IPS-15b (cell line): ENCODE data around the gene SDCBP2.

ENCODE experiments used
- H3K27me3 ChIP-seq: one replicate; pipeline ENCODE4 v1.6.1; 2013; ENCODE audit warnings: low read length; ENCODE audit not compliant: control insufficient read depth, insufficient read depth
- H3K36me3 ChIP-seq: one replicate; pipeline ENCODE4 v1.6.1; 2013; ENCODE audit warnings: low read length; ENCODE audit not compliant: control insufficient read depth, insufficient read depth
- H3K4me1 ChIP-seq: one replicate; pipeline ENCODE4 v1.6.1; 2013; ENCODE audit warnings: mild to moderate bottlenecking, low read length; ENCODE audit not compliant: control insufficient read depth, insufficient read depth
- H3K4me3 ChIP-seq: one replicate; pipeline ENCODE4 v1.5.1; 2013; ENCODE audit warnings: low read depth, low read length
- H3K9ac ChIP-seq: one replicate; pipeline ENCODE4 v1.6.1; 2013; ENCODE audit warnings: low read depth, mild to moderate bottlenecking, low read length
- H3K9me3 ChIP-seq: one replicate; pipeline ENCODE4 v1.6.1; 2013; ENCODE audit warnings: mild to moderate bottlenecking, low read length; ENCODE audit not compliant: control insufficient read depth, insufficient read depth

The SDCBP2 gene

GRCh38 chr20:1307171-1307570 lies 21.8 kb downstream of the SDCBP2 start:
- Histone ChIP-seq H3K9ac (no peak overlapping the region), H3K36me3 (no peaks in the 10 kb centered on the region), H3K27me3 (peaks cover 2% of the 10 kb centered on the region)

GRCh38 chr20:1306316-1307135 lies 22.4 kb downstream of the SDCBP2 start:
- no peaks in the 10 kb centered on the region for H3K36me3 ChIP-seq
- no peaks in the 10 kb centered on the region for H3K4me1 ChIP-seq
- no peaks in the 10 kb centered on the region for H3K9me3 ChIP-seq
- H3K4me3 ChIP-seq = no peak overlapping the region
- no peaks in the 10 kb centered on the region for H3K27me3 ChIP-seq
- H3K9ac ChIP-seq = no peak overlapping the region

More at GRCh38 chr20:1307171-1307570, 21.8 kb downstream of the SDCBP2 start:
- H3K4me1 ChIP-seq = no peaks in the 10 kb centered on the region
- no peaks in the 10 kb centered on the region for H3K9me3 ChIP-seq
- no peak overlapping the region for H3K4me3 ChIP-seq

GRCh38 chr20:1305712-1306111 lies 23.2 kb downstream of the SDCBP2 start:
- Histone ChIP-seq H3K4me1 (no peaks in the 10 kb centered on the region), H3K36me3 (no peaks in the 10 kb centered on the region), H3K4me3 (no peak overlapping the region), H3K27me3 (no peaks in the 10 kb centered on the region), H3K9me3 (no peaks in the 10 kb centered on the region), H3K9ac (no peak overlapping the region)

- Histone ChIP-seq H3K27me3 (no peaks in the 10 kb centered on the region), H3K36me3 (no peaks in the 10 kb centered on the region), H3K9ac (no peak overlapping the region), H3K4me3 (no peak overlapping the region), H3K9me3 (no peaks in the 10 kb centered on the region), H3K4me1 (no peaks in the 10 kb centered on the region)
These were observed 24.0 kb downstream of the SDCBP2 start for GRCh38 chr20:1304710-1305515.

GRCh38 chr20:1302685-1303541 lies 26.0 kb downstream of the SDCBP2 start:
- Histone ChIP-seq H3K36me3 (no peaks in the 10 kb centered on the region), H3K9ac (no peak overlapping the region), H3K9me3 (no peaks in the 10 kb centered on the region), H3K4me1 (no peaks in the 10 kb centered on the region), H3K27me3 (no peaks in the 10 kb centered on the region), H3K4me3 (no peak overlapping the region)

- H3K36me3 ChIP-seq = no peaks in the 10 kb centered on the region
- H3K9me3 ChIP-seq = no peaks in the 10 kb centered on the region
- no peaks in the 10 kb centered on the region for H3K4me1 ChIP-seq
- H3K9ac ChIP-seq = no peak overlapping the region
- no peaks in the 10 kb centered on the region for H3K27me3 ChIP-seq
- no peak overlapping the region for H3K4me3 ChIP-seq
These were observed 27.9 kb downstream of the SDCBP2 start for GRCh38 chr20:1301031-1301529.

DNA sequence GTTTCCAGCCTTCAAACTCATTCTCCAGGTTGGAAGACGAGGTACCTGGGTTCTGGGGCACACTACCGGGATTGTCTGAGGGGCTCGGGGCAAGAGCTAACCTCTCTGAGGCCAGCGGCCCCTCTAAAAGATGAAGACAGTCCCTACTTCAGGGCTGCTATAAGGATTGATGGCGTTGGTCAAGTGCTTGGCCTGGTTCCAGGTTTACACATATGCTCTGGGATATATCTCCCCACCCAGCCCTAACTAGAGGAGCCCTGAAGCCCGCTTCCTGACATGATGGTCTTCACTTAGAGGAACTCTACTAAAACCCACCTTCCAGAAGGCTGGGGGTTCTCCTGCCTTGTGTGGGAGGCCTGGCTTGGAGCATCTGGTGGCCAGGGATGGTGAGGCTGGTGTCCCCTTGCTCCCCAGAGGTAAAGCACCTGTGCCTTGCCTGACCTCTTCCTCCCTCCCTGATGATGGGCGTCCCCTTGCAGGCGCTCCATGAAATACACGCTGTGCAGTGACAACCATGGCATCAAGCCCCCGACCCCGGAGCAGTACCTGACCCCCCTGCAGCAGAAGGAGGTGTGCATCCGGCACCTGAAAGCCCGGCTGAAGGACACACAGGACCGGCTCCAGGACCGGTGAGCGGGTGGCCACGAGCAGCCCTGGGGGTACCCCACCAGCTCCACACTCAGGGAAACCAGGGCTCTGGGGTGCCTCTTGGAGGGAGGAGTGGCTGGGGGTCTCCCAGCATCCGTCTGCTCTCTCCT lies 28.7 kb downstream of the SDCBP2 start:
- no peaks in the 10 kb centered on the region for H3K9me3 ChIP-seq
- H3K4me3 ChIP-seq = no peak overlapping the region
- no peaks in the 10 kb centered on the region for H3K27me3 ChIP-seq
- H3K4me1 ChIP-seq = no peaks in the 10 kb centered on the region
- no peak overlapping the region for H3K9ac ChIP-seq
- H3K36me3 ChIP-seq = no peaks in the 10 kb centered on the region

DNA sequence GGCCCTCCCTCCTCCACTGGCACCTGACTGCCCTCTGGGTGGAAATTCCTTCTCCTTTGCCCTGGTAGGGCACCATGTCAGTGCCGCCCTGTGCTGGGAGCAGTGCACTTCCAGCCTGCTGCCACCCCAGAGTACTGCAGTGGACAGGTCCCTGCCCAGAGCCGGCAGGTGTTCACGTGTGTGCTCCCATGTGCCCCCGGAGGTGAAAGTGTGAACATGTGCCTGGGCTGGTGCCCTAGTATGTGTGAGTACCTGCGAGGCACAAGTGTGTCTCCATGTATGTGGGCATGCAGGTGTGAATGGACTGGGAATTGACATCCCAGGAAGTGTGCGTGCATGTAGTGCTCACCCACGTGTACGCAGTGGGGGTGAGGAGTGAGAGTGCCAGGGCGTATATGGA lies 29.4 kb downstream of the SDCBP2 start:
- H3K27me3 ChIP-seq = no peaks in the 10 kb centered on the region
- H3K4me1 ChIP-seq = no peaks in the 10 kb centered on the region
- no peaks in the 10 kb centered on the region for H3K9me3 ChIP-seq
- H3K36me3 ChIP-seq = no peaks in the 10 kb centered on the region
- no peak overlapping the region for H3K4me3 ChIP-seq
- H3K9ac ChIP-seq = no peak overlapping the region

DNA sequence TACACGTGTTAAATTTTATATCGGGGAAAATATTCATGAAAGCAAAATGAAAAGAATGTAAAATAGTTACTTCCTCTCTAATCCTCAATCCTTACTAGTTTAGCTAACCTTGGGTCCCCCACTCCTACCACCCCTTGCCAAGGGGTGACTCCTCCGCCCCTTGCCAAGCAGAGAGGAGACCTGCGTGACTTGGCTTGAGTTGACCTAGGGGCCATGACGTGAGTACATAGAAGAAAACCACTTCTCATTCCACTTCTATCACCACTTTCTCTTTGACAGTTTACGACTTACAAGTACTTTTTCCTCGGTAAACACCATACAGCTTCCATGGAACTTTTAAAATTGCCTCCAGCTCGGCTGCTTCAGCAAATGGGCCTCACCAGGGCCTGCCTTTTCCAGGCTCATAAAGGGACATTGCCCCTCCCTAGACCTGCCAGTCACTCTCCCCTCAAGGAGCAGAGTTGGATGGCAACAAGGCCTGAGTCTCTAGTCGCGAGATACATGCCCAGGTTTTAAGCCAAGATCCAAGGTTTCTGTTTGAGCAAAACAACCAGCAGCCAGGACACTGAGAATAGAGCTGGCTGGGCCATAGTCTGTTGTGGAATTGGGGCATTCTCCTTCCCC lies 29.9 kb downstream of the SDCBP2 start:
- Histone ChIP-seq H3K27me3 (no peaks in the 10 kb centered on the region), H3K4me1 (no peaks in the 10 kb centered on the region), H3K9me3 (no peaks in the 10 kb centered on the region), H3K9ac (no peak overlapping the region), H3K36me3 (no peaks in the 10 kb centered on the region), H3K4me3 (no peak overlapping the region)

- no peaks in the 10 kb centered on the region for H3K4me1 ChIP-seq
- no peaks in the 10 kb centered on the region for H3K27me3 ChIP-seq
- H3K9me3 ChIP-seq = no peaks in the 10 kb centered on the region
- H3K4me3 ChIP-seq = no peak overlapping the region
- no peak overlapping the region for H3K9ac ChIP-seq
- H3K36me3 ChIP-seq = no peaks in the 10 kb centered on the region
These were observed 30.8 kb downstream of the SDCBP2 start for GRCh38 chr20:1298166-1298565.
